Ishikawa (cell line): ENCODE measurements around the gene VPS41.

Experiments used
- MAX ChIP-seq: IDR thresholded peaks from 2 replicates; pipeline ENCODE4 v1.6.1; 2012
- REST ChIP-seq: IDR thresholded peaks from 2 replicates; pipeline ENCODE4 v1.6.1; 2012; ENCODE audit warnings: low read depth, mild to moderate bottlenecking
- USF1 ChIP-seq: IDR thresholded peaks from 2 replicates; pipeline ENCODE4 v1.6.1; 2012
- YY1 ChIP-seq: IDR thresholded peaks from 2 replicates; pipeline ENCODE4 v1.6.1; 2012; ENCODE audit warnings: low read depth

DNA sequence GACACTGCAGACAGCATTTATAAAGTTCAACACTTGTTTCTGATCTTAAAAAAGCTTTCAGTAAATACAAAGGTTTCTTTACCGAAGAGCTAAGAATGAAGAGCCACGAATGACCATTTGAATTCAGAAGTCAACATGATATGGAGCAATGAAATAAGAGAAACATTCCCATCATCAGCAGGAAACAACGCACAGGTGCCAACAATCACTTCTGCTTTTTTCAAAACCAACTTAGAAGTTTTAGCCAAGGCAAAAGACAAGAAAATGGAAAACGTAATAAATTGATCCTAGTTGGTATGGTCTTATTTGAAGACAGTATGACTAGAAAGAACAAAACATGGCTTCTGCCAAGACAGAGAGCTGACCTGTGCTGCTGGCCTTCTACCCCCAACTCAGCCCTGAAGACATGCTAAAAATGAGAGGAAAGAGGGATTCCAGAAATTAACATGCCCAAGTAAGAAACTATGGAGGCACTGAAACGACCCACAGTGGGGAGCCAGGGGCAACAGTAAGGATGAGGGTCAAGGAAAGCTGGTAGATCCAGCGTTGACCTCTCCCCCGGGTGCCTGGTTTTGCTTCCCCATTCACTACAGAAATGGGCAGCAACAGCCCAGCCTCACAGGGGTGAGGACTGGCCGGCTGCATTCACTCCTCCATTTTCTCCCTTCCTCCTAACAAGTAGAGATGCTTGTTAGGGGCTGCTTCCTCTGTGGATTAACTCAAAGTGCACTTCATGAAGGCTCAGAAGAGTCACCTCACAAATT is 30.1 kb downstream of the VPS41 start:
- TF ChIP-seq MAX = no peak
- TF ChIP-seq YY1 = no peak
- no peak for TF ChIP-seq REST
- no peak for TF ChIP-seq USF1
